Lower leg skin (tissue), 3 donors: ENCODE measurements around the gene TSPAN15.

Experiments used
- CTCF ChIP-seq, 3 donors: fragments of 450-650 bp; IDR thresholded peaks; one replicate each; pipeline ENCODE4 v1.5.1; 2016; ENCODE audit warnings: antibody characterized with exemption in 3 of 3, mild to moderate bottlenecking in 3 of 3, moderate library complexity in 2 of 3
- POLR2A ChIP-seq, 2 donors: fragments of 450-650 bp; IDR thresholded peaks; one replicate each; pipeline ENCODE4 v1.6.1; 2016 to 2017; ENCODE audit warnings: antibody characterized with exemption in 2 of 2, mild to moderate bottlenecking in 1 of 2, moderate library complexity in 1 of 2

GRCh38 chr10:69437321-69438259 lies 13.7 kb upstream of the TSPAN15 start:
- no peak for TF ChIP-seq CTCF (IDR thresholded peaks at IDR 0.05)
- no peak for TF ChIP-seq POLR2A (IDR thresholded peaks at IDR 0.05)
